ENCODE measurements around the gene BICC1.

Gene BICC1

GRCh38 chr10:58516671-58517070, 4.0 kb downstream of the BICC1 start:
- no peak for DNase-seq

- no peak for DNase-seq
These were observed 4.4 kb downstream of the BICC1 start for GRCh38 chr10:58517081-58517480.

- DNase-seq, result no peak
These were observed 5.1 kb downstream of the BICC1 start for GRCh38 chr10:58517491-58518355.

GRCh38 chr10:58518775-58519174, 6.1 kb downstream of the BICC1 start:
- no peak for DNase-seq

- no peak for DNase-seq
These were observed 16.5 kb downstream of the BICC1 start for GRCh38 chr10:58529077-58529728.

- no peak for DNase-seq
These were observed 18.5 kb downstream of the BICC1 start for GRCh38 chr10:58531084-58531695.

GRCh38 chr10:58535311-58535710, 22.6 kb downstream of the BICC1 start:
- no peak for DNase-seq

GRCh38 chr10:58543141-58543540, 30.5 kb downstream of the BICC1 start:
- DNase-seq, result no peak

- DNase-seq, result no peak
These were observed 31.5 kb downstream of the BICC1 start for GRCh38 chr10:58544135-58544534.

- no peak for DNase-seq
These were observed 32.8 kb downstream of the BICC1 start for GRCh38 chr10:58545427-58545826.

GRCh38 chr10:58546137-58546536, 33.5 kb downstream of the BICC1 start:
- DNase-seq, result no peak

- DNase-seq, result no peak
These were observed 34.2 kb downstream of the BICC1 start for GRCh38 chr10:58546722-58547445.

GRCh38 chr10:58547963-58548362, 35.3 kb downstream of the BICC1 start:
- DNase-seq, result no peak

- no peak for DNase-seq
These were observed 41.6 kb downstream of the BICC1 start for GRCh38 chr10:58554316-58554715.

- DNase-seq, result no peak
These were observed 42.7 kb downstream of the BICC1 start for GRCh38 chr10:58555170-58555929.

- DNase-seq, result no peak
These were observed 43.2 kb downstream of the BICC1 start for GRCh38 chr10:58555930-58556311.

GRCh38 chr10:58556516-58557165, 44.0 kb downstream of the BICC1 start:
- DNase-seq, result no peak

GRCh38 chr10:58557714-58558113, 45.0 kb downstream of the BICC1 start:
- no peak for DNase-seq

- DNase-seq, result no peak
These were observed 47.4 kb downstream of the BICC1 start for GRCh38 chr10:58560068-58560467.

GRCh38 chr10:58565271-58565670, 52.6 kb downstream of the BICC1 start:
- DNase-seq, result no peak

- DNase-seq, result no peak
These were observed 55.0 kb downstream of the BICC1 start for GRCh38 chr10:58567652-58568051.

GRCh38 chr10:58568428-58568935, 55.8 kb downstream of the BICC1 start:
- DNase-seq, result no peak
